B cell (primary cell): ENCODE results near the gene MALRD1. TPM values are rescaled to one million over a fixed set of nuclear protein-coding genes. Genes with fewer than 3 reads are reported as not detected.

ENCODE experiments used
- ATAC-seq: fragments of 200-7000 bp; cut with Tn5 transposase; one replicate; pipeline ENCODE4 v1.10.0; 2021; ENCODE audit warnings: low read depth, mild to moderate bottlenecking, moderate number of reproducible peaks, moderate library complexity
- CTCF ChIA-PET: fragments of 350-600 bp; sonication (Branson Sonifier 250); formaldehyde crosslinking; loops from one replicate; lab custom pipeline; 2021; ENCODE audit warnings: antibody characterized with exemption, inconsistent platforms; lab: Charles Lee
- POLR2A ChIA-PET: fragments of 350-600 bp; sonication (Branson Sonifier 250); formaldehyde crosslinking; loops from one replicate; lab custom pipeline; 2021; ENCODE audit warnings: antibody characterized with exemption; lab: Charles Lee
- DNase-seq: peaks from one replicate; pipeline ENCODE4 v3.0.0; 2013
- H2AFZ ChIP-seq: 2 replicates; pipeline ENCODE4 v1.6.1; 2012; ENCODE audit warnings: mild to moderate bottlenecking, low read depth, low read length; ENCODE audit not compliant: insufficient read depth, poor library complexity, severe bottlenecking
- H3K27ac ChIP-seq, 2 donors: 1 replicate in 1 of 2; 2 replicates in 1 of 2; pipeline ENCODE4 v1.5.1; 2012 to 2013; ENCODE audit warnings: low read length in 2 of 2, mild to moderate bottlenecking in 2 of 2, moderate library complexity in 1 of 2
- H3K27me3 ChIP-seq, 4 experiments: fragments of 200-600 bp in 1 of 4; sonication (generic) in 1 of 4; replicated peaks in 1 of 4; 1 replicate in 2 of 4; 2 replicates in 2 of 4; pipeline versions ENCODE4 v1.6.1 to v1.7.0; 2013 to 2016; ENCODE audit warnings: low read length in 3 of 4, mild to moderate bottlenecking in 2 of 4, mixed read lengths in 1 of 4, moderate library complexity in 1 of 4; ENCODE audit not compliant: insufficient read depth in 4 of 4, control insufficient read depth in 3 of 4; ENCODE audit errors: control extremely low read depth in 1 of 4
- H3K36me3 ChIP-seq, 2 experiments: replicated peaks in 1 of 2; 1 replicate in 1 of 2; 2 replicates in 1 of 2; pipeline versions ENCODE4 v1.6.1 to v1.7.1; 2013; ENCODE audit warnings: low read length in 1 of 2; ENCODE audit not compliant: insufficient read depth in 2 of 2, control insufficient read depth in 1 of 2; ENCODE audit errors: control extremely low read depth in 1 of 2, extremely low read depth in 1 of 2
- H3K4me1 ChIP-seq, 2 donors: fragments of 200-600 bp in 1 of 2; sonication (generic) in 1 of 2; 1 replicate in 1 of 2; 2 replicates in 1 of 2; pipeline versions ENCODE4 v1.5.1 to v1.6.1; 2013 to 2017; ENCODE audit warnings: low read length in 2 of 2; ENCODE audit not compliant: control insufficient read depth in 2 of 2, insufficient read depth in 2 of 2
- H3K4me2 ChIP-seq: replicated peaks from 2 replicates; pipeline ENCODE3; 2012; ENCODE audit warnings: mild to moderate bottlenecking, low read depth, low read length; ENCODE audit not compliant: poor library complexity, severe bottlenecking
- H3K4me3 ChIP-seq, 5 experiments: fragments of 200-600 bp in 1 of 5; sonication (generic) in 1 of 5; 1 replicate in 3 of 5; 2 replicates in 2 of 5; pipeline versions ENCODE4 v1.5.1 to v1.7.0; 2011 to 2016; ENCODE audit warnings: low read length in 4 of 5, mild to moderate bottlenecking in 4 of 5, low read depth in 2 of 5, control low read depth in 1 of 5, moderate library complexity in 1 of 5; ENCODE audit not compliant: insufficient read depth in 1 of 5; ENCODE audit errors: control extremely low read depth in 1 of 5, extremely low read depth in 1 of 5
- H3K79me2 ChIP-seq: fragments of 200-600 bp; sonication (generic); one replicate; pipeline ENCODE4 v1.6.0; 2016; ENCODE audit warnings: low read length; ENCODE audit not compliant: control insufficient read depth, insufficient read depth
- H3K9ac ChIP-seq: fragments of 200-600 bp; sonication (generic); 2 replicates; pipeline ENCODE4 v1.6.1; 2017; ENCODE audit warnings: mild to moderate bottlenecking, low read length, moderate library complexity
- H3K9me3 ChIP-seq, 3 donors: one replicate each; pipeline versions ENCODE4 v1.6.1 to v1.7.1; 2013; ENCODE audit warnings: low read length in 2 of 3; ENCODE audit not compliant: control insufficient read depth in 2 of 3, insufficient read depth in 1 of 3; ENCODE audit errors: control extremely low read depth in 1 of 3
- H4K20me1 ChIP-seq: 2 replicates; pipeline ENCODE4 v1.6.0; 2012; ENCODE audit warnings: mild to moderate bottlenecking, low read length; ENCODE audit not compliant: insufficient read depth, control insufficient read depth, poor library complexity, severe bottlenecking
- H3K27ac Mint-ChIP-seq: one replicate; pipeline ENCODE4 v1.8.0; 2021; ENCODE audit warnings: mixed read lengths
- H3K27me3 Mint-ChIP-seq: one replicate; pipeline ENCODE4 v1.8.0; 2021; ENCODE audit warnings: mixed read lengths
- H3K4me1 Mint-ChIP-seq: one replicate; pipeline ENCODE4 v1.8.0; 2021; ENCODE audit warnings: mixed read lengths
- H3K4me3 Mint-ChIP-seq: one replicate; pipeline ENCODE4 v1.8.0; 2021; ENCODE audit warnings: mixed read lengths
- H3K9me3 Mint-ChIP-seq: one replicate; pipeline ENCODE4 v1.8.0; 2022; ENCODE audit warnings: mixed read lengths; ENCODE audit not compliant: insufficient read depth
- EZH2 ChIP-seq: IDR thresholded peaks from 2 replicates; pipeline ENCODE4 v1.6.1; 2012; ENCODE audit warnings: borderline replicate concordance, low read depth, mild to moderate bottlenecking, moderate library complexity, low read length; ENCODE audit not compliant: insufficient read depth, poor library complexity, severe bottlenecking
- WGBS: methylation state at CpG from one replicate; pipeline ENCODE4 v1.1.5; 2013; ENCODE audit warnings: missing lambda C conversion rate; ENCODE audit not compliant: insufficient coverage; 5-methylcytosine and 5-hydroxymethylcytosine counted together
- intact Hi-C: fragments of 100-400 bp; cut with micrococcal nuclease; formaldehyde crosslinking; loops from one replicate; pipeline ENCODE4 v1.10.0; 2022
- polyA plus RNA-seq: library from polyadenylated mRNA; depleted of rRNA; stranded (reverse); fragments of >200 nt; gene quantifications from 2 replicates; pipeline ENCODE4 v1.2.3, GENCODE V29; 2012
- total RNA-seq, 2 donors: library from RNA; stranded (reverse); fragments of 120-200 nt in 1 of 2; gene quantifications; 1 replicate in 1 of 2; 2 replicates in 1 of 2; pipeline versions ENCODE4 v1.2.3 to v1.2.4, GENCODE V29; 2013 to 2022
- TF ChIP-seq, protein P1 (sequence below): fragments of 200-600 bp; IDR thresholded peaks from one replicate; pipeline ENCODE4 v1.8.0; 2022; ENCODE audit warnings: antibody characterized with exemption, mild to moderate bottlenecking

The MALRD1 gene
- total and polyA plus RNA-seq, 2 donors (not counting 1 experiment from before 2014, with no cell fraction given) = not detected

DNA sequence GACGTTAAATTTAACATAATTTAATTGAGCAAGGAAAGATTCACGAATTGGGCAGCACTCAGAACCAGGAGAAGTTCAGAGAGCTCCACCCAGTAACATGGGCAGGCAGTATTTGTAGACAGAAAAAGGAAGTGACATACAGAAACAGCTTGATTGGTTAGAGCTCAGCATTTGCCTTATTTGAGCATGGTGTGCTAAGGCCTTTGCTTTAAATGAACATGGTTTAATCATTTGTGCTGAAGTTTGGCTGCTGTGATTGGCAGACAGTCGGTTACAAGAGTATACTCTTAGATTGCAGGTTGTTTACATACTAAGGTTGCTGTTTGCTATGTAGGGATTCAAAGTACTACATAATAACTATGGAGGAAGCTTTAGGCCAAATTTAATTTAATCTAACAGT is 199.2 kb downstream of the MALRD1 start:
- CTCF ChIA-PET = no interaction called here
- Histone ChIP-seq H3K9ac (no peak overlapping the region), H4K20me1 (no peaks in the 10 kb centered on the region), H3K4me1 (no peaks in the 10 kb centered on the region), H3K27ac (no peak overlapping the region), H3K79me2 (no peaks in the 10 kb centered on the region), H3K4me2 (no peak overlapping the region), H3K4me3 (no peak overlapping the region), H3K36me3 (no peaks in the 10 kb centered on the region), H3K27me3 (no peaks in the 10 kb centered on the region), H2AFZ (no peak overlapping the region), H3K9me3 (peaks cover 0 to 2% (median 0%) of the 10 kb centered on the region in 3 donors)
- WGBS = 83% methylated on average over 2 of the region's 3 CpGs
- DNase-seq (no peak), ATAC-seq (no peak)
- TF ChIP-seq EZH2 = no peak
- TF ChIP-seq, protein P1, sequence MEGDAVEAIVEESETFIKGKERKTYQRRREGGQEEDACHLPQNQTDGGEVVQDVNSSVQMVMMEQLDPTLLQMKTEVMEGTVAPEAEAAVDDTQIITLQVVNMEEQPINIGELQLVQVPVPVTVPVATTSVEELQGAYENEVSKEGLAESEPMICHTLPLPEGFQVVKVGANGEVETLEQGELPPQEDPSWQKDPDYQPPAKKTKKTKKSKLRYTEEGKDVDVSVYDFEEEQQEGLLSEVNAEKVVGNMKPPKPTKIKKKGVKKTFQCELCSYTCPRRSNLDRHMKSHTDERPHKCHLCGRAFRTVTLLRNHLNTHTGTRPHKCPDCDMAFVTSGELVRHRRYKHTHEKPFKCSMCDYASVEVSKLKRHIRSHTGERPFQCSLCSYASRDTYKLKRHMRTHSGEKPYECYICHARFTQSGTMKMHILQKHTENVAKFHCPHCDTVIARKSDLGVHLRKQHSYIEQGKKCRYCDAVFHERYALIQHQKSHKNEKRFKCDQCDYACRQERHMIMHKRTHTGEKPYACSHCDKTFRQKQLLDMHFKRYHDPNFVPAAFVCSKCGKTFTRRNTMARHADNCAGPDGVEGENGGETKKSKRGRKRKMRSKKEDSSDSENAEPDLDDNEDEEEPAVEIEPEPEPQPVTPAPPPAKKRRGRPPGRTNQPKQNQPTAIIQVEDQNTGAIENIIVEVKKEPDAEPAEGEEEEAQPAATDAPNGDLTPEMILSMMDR = no peak
- H3K4me3 Mint-ChIP-seq = no peak overlapping the region
- POLR2A ChIA-PET = no interaction called here
- H3K27ac Mint-ChIP-seq = no peak overlapping the region
- no peaks in the 10 kb centered on the region for H3K9me3 Mint-ChIP-seq
- no peaks in the 10 kb centered on the region for H3K4me1 Mint-ChIP-seq
- intact Hi-C loops = no loop called here
- no peaks in the 10 kb centered on the region for H3K27me3 Mint-ChIP-seq

DNA sequence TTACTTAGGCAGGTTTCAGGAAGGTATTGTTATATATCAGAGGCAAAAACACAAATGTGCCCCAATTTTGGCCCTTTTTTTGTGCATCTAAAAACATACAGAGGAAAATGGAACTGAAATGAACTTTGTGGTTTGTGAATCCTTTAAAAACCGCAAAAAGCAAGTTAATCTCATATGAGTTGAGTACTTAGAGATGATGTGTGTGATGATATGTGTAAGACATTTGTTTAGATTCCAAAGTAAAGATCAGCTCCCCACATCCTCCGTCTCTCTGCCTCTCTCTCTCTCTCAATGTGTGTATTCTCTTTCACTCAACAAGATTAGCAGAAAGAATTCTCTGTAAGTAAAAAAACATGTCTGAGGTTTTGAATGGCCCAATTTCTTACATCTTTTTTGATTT is 201.9 kb downstream of the MALRD1 start:
- Histone ChIP-seq H3K9ac (no peak overlapping the region), H3K4me2 (no peak overlapping the region), H3K27me3 (no peaks in the 10 kb centered on the region), H4K20me1 (no peaks in the 10 kb centered on the region), H3K4me3 (no peak overlapping the region), H2AFZ (no peak overlapping the region), H3K9me3 (peaks cover 0 to 3% (median 2%) of the 10 kb centered on the region in 3 donors), H3K79me2 (no peaks in the 10 kb centered on the region), H3K36me3 (no peaks in the 10 kb centered on the region), H3K4me1 (no peaks in the 10 kb centered on the region), H3K27ac (no peak overlapping the region)
- no peak for TF ChIP-seq EZH2
- TF ChIP-seq, protein P1 = no peak
- H3K27me3 Mint-ChIP-seq = no peaks in the 10 kb centered on the region
- no peak overlapping the region for H3K27ac Mint-ChIP-seq
- POLR2A ChIA-PET = no interaction called here
- WGBS = no CpG with 5 or more reads among the region's 2 CpGs
- no peak for DNase-seq
- CTCF ChIA-PET = no interaction called here
- intact Hi-C loops = no loop called here
- H3K9me3 Mint-ChIP-seq = no peaks in the 10 kb centered on the region
- H3K4me1 Mint-ChIP-seq = no peaks in the 10 kb centered on the region
- ATAC-seq = no peak
- no peak overlapping the region for H3K4me3 Mint-ChIP-seq
